NCI-H187 treated with DMSO at 0.1 percent for 48 hours (cell line): ENCODE data around the gene ERVK3-1.
"Not testable (repeated sequence)": the region's sequence is repeated elsewhere in the genome, so short reads cannot be mapped to it uniquely, and the experiment has no call there.

Experiments
- DNase-seq: peaks from one replicate; lab custom pipeline; 2025; lab: John Stamatoyannopoulos, UW

Gene ERVK3-1

GRCh38 chr19:58305065-58305931, at the start of gene ERVK3-1:
TSS of gene ERVK3-1 (plus strand) at chr19:58305377. CDS start at chr19:58312169, 6,792 bp downstream.
- peak; percentile 88 for DNase-seq

GRCh38 chr19:58258259-58258658, 46.9 kb upstream of the ERVK3-1 start:
- not testable (repeated sequence) for DNase-seq

GRCh38 chr19:58261600-58261967, 43.6 kb upstream of the ERVK3-1 start:
- DNase-seq, result no peak

- DNase-seq, result no peak
Observed at GRCh38 chr19:58261968-58262921, 42.9 kb upstream of the ERVK3-1 start.

GRCh38 chr19:58262922-58263296, 42.3 kb upstream of the ERVK3-1 start:
- no peak for DNase-seq

GRCh38 chr19:58265100-58265499, 40.1 kb upstream of the ERVK3-1 start:
- DNase-seq, result no peak

- no peak for DNase-seq
Observed at GRCh38 chr19:58268344-58268743, 36.8 kb upstream of the ERVK3-1 start.

GRCh38 chr19:58274771-58275201, 30.4 kb upstream of the ERVK3-1 start:
- DNase-seq, result no peak

- no peak for DNase-seq
Observed at GRCh38 chr19:58275564-58275963, 29.6 kb upstream of the ERVK3-1 start.

- no peak for DNase-seq
Observed at GRCh38 chr19:58277197-58277596, 28.0 kb upstream of the ERVK3-1 start.

- DNase-seq, result no peak
Observed at GRCh38 chr19:58277748-58278540, 27.2 kb upstream of the ERVK3-1 start.

GRCh38 chr19:58278541-58279041, 26.6 kb upstream of the ERVK3-1 start, which contains the start of gene ZNF8:
TSS of gene ZNF8 (plus strand) at chr19:58278955. CDS start at chr19:58279082, 127 bp downstream.
- peak; percentile 93 for DNase-seq

GRCh38 chr19:58279042-58279924, 25.9 kb upstream of the ERVK3-1 start:
- DNase-seq, result no peak

GRCh38 chr19:58279925-58280316, 25.3 kb upstream of the ERVK3-1 start:
- no peak for DNase-seq

- DNase-seq, result no peak
Observed at GRCh38 chr19:58284199-58284598, 21.0 kb upstream of the ERVK3-1 start.

GRCh38 chr19:58291943-58292342, 13.2 kb upstream of the ERVK3-1 start:
- no peak for DNase-seq

- no peak for DNase-seq
Observed at GRCh38 chr19:58294743-58295374, 10.3 kb upstream of the ERVK3-1 start.

GRCh38 chr19:58296104-58296503, 9.1 kb upstream of the ERVK3-1 start:
- DNase-seq, result no peak

- no peak for DNase-seq
Observed at GRCh38 chr19:58300620-58301019, 4.6 kb upstream of the ERVK3-1 start.

GRCh38 chr19:58304255-58304654, 922 bp upstream of the ERVK3-1 start:
- no peak for DNase-seq
